GM19324 (cell line): Measurements from ENCODE around the gene PON1.

Experiments used
- ATAC-seq: cut with Tn5 transposase; IDR thresholded peaks from one replicate; pipeline ENCODE4 v1.9.1; 2021; ENCODE audit warnings: mild to moderate bottlenecking, moderate library complexity; ENCODE audit not compliant: unreplicated experiment, low FRiP score

Gene PON1

DNA sequence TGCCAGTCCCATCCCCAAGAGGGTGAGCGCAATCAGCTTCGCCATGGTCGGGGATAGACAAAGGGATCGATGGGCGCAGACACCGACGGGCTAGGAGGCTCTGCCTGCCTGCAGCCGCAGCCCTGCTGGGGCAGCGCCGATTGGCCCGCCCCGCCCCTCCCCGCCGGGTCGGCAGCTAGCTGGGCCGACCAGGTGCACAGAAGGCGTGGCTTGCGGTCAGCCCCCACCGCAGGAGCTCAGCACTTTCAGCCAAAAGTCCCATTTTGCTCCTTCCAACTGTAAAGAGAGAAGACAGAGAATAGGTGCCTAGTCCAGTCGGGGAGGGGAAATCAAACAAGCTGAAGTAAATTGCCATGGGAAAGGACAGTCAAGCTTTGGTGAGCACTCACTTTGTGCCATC is at the start of gene PON1:
Gene PON1, minus strand, starts transcription at position 102 of the 400 bp plus-strand sequence. Its CDS starts 57 bp downstream, at position 45.
- ATAC-seq, result peak; percentile 61

DNA sequence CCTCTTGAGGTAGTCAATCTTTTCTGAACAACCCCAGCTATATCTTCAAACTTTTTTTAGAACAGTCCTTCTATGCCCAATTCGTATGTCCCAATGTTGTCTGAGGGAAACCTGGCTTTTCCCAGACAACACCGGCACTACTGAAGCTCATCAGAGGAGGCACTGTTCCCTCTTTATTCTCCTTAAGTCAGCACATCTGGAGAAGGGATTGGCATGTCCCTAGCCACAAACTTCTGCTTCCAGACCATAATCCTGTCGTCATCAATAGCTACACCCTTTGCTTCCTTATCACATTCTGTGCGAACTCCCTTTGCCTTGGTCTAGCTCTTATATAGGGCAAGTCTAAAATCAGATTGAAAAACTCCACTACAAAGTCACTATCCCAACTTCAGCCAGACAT is 49.0 kb upstream of the PON1 start:
- ATAC-seq, result no peak

DNA sequence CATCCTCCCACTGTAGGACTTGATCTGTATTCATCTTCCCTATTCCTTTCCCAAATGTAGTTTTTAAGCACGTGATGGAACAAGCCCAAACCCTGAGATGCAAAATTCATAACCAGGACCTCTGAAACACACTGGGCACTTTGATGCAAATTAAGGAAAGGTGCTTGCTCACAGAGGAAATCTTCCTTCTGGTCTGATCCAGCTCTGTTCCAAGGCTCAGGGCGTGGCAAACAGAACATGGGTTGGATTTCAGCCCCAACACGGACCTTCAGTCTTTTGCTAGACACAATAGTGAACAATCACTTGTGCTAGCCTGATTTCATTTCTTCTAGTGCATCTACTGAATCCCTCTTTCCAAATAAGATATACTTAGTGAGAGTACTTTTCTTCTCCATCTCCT is 43.9 kb upstream of the PON1 start:
- ATAC-seq, result no peak

DNA sequence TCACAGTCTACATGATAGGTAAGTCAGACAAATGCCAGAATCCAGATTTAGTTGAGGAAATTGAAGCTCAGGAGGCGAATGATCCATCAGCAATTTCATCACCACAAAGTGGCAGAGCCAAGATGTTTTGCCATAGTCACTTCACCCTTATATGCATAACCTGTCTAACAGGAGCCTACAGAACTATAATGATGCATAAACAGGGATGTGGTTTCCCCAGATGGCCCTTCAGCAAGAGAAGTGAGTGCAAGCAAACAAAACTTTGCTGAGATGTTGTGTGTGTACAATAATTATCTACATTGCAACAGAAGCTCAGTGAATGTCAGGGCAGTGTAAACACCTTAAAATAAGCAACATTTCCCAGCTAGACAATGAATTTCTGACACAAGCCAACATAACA is 43.3 kb upstream of the PON1 start:
- ATAC-seq, result no peak

DNA sequence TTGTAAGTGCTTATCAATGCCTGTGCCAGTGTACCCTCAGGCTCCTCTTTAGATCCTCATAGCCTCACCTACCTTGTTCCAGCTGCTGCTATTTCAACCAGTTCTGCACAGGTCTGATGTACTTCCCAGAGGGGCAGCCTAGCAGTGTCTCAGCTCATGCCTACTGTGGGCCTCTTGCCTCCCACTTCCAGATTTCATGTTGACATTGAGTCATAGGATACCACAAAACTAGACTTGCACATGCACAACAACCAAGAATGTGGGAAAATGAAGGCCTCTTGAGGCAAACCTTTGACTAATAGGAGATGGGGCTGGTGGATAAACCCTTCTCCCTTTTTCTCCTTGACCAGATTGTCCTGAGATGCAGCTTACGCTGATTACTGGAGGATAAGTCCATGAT is 40.8 kb upstream of the PON1 start:
- no peak for ATAC-seq

DNA sequence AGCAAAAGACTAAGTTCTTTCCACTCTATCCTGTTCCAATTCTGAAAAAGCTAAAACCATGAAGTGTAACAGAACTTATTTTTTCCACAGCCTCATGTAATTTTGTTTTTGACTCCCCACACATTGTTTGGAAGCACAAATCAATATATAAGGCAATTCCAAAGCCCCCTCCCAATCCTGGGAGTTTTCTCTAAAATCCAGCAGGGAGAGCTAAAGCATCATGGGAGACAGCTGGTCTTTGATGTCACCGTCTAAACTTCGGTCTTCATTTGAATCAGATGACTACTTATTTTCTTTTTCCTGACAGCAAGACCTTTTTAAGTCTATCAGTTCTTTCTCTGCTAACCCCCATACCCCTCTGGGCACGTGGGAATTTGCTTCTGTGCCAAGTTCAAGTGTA is 33.3 kb upstream of the PON1 start:
- no peak for ATAC-seq

DNA sequence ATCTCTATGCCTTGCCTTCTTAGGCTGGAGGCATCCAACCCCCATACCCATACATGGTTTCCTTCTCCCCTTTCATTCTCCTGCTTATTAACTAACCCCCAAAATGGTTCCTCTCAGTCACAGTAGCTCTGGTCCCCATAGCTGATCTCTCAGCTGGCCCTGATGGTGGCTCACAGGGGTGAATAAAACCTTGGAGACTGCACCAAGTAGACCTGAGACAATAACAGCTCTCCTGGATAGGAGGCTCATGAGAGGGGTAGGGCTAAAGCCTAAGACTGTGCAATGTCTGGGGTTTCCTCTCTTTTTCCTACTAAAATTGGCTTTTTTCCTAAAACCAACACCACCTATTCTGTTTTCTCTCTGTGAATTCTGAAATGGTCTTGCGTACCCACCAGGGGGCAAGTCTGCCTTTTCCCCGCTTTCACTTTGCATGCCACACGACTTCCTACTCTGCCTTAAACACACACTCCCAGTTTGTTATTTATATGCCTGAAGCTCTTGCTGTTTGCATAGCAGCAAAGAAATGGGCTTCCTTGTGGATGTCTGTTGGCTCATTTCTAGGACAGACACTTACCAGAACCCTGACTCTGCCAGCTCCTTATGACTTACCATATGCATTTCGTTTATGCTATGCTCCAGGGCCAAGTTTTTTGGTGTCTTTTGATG is 18.4 kb upstream of the PON1 start:
- ATAC-seq, result no peak

DNA sequence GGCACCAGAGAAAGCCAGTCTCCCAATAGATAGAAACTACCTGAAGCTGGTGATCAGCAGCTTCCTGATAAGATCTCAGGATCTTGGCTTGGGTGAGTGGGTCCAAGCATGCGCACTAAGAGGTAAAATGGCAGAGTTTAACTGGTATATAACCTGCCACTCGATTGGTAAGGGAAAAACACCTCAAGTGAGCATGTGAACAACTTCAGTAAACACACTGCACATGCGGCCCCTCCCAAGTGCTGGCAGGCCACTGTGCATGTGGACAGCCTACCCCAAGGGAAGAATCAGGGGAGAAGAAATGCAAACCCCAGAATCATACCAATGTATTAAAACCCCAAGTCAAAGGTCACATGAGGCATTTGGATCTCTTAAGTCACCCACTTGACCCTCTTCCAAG is 17.7 kb upstream of the PON1 start:
- ATAC-seq, result no peak

DNA sequence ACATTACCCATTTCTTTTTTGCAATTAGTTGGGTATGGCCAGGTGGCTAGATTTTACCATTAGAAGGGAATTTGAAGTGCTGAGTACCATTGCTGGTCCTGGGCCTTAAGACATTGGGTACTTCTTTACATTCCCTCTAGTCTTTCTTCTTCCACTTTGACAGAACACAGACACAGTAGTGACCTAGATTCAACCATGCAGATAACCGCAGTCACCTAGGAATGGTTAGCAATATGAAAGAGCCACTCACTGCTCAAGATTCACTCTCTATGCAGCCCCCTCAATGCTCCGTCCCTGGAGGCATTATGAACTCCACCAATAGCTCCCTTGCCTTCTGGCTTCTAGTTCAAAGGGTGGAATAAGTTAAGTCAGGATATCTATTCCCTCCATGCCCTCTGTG is 16.2 kb upstream of the PON1 start:
- no peak for ATAC-seq

DNA sequence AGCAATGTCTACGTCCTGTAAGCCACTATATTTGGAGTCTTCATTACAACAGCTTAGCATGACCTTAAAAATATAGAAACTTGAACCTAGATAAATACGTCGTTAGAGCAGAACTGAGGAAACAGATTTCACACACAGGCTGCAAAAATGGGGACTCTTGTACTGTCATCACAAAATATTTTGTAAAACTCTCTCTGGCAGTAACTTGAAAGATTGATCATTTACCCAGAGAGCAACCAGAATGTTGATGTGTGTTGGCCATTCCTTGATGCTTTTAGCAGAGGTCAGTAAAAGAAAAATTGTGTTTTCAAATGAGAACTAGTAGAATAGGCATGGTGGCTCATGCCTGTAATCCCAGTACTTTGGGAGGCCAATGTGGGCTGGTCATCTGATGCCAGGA is 14.5 kb upstream of the PON1 start:
- no peak for ATAC-seq

DNA sequence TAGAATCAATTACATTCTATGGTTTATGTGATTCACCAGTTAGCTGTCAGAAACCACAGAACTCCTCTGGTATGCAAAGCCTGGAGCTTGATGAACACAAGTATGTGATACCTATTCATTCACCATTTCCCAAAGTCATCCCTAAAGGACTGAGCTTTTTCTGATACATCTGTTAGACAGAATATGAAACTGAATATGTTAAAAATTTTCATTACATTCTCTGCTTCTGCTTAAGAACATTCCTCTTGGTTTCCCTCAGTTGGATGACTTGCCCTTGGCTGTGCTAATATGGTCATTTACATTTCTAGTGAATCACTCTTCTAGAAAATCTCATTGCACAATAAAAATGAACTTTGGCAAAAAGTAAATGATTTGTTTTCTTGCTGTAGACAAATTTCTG is 10.8 kb upstream of the PON1 start:
- no peak for ATAC-seq

DNA sequence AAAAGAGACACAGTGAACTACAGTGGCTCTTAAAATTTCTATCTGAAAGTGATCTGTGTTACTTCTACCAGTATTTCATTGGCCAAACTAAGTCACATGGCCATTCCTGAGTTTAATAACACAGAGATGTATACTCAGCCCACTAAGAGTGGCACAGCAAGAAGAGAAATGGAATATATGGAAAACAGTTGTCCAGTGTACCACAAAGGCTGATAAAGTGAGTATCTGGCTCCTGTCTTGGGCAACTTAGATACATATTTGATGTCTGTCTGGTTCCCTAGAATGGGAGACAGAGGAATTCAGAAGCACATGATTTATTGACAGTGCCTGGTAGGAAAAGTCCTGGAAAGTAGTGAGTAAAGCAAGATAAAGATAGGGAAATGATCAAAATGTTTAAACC is 10.1 kb upstream of the PON1 start:
- ATAC-seq, result no peak

DNA sequence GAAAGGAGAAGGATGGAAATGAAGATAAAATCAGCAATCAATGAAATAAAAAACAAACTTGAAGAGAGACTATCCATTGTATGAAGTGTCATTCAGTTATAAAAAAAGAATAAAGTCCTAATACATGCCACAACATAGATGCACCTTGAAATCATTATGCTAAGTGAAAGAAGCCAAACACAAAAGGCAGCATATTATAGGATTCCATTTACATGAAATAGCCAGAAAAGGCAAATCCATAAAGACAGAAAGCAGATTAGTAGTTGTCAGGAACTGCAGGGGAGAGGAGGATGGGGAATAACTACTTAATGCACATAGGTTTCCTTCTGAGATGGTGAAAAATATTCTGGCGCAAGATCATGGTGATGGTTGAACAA is 6.6 kb upstream of the PON1 start:
- peak; percentile 34 for ATAC-seq

DNA sequence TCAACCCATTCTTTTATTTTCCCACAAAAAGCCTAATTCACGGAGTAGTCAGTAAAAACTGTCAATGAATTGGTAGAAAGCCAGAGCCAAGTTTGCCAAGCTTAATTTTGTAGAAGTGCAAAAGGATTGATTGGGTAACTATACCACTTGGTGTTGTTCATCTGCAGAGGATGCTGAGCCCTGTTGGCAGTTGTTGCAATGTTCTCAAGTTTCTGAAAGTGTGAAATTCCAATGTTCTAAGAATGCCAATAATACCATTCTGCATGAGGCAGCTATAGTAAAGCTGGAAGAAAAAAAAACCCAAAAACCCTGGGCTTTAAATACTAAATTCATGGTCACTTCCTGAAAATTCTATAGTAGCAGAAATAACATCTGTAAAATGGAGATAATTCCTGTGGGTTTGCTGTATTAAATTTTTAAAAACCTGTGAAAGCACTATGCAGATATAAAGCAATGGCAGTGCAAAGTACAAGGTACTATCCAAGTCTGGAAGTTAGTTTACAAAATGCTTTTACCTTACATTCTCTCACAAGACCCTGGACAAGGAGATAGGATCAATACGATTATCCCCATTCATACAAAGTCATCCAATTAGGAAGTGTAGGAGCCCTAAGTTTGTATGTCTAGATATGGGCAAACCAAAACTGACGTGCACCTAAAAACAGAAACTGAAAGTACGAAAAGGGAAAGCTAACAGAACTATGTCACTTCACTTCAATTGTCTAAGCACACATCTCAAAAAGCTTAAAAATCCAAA is 6.0 kb upstream of the PON1 start:
- peak; percentile 88 for ATAC-seq

DNA sequence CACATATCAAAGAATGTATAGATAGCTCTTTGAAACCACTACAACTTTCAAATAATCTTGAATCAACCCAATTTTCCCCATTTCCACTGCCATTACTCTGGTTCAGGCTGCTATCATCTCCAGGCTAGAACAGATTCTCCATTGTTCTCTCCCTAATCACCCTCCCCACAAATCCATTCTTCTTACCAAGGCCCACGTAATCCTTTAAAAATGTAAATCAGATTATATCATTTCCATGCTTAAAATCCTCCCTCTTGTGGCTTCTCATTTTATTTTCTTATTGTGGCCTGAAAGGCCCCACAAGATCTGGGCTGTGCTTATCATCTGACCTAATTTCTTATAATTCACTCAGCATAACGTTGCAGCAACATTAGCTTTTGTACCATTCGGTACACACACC is 3.0 kb upstream of the PON1 start:
- ATAC-seq, result no peak

DNA sequence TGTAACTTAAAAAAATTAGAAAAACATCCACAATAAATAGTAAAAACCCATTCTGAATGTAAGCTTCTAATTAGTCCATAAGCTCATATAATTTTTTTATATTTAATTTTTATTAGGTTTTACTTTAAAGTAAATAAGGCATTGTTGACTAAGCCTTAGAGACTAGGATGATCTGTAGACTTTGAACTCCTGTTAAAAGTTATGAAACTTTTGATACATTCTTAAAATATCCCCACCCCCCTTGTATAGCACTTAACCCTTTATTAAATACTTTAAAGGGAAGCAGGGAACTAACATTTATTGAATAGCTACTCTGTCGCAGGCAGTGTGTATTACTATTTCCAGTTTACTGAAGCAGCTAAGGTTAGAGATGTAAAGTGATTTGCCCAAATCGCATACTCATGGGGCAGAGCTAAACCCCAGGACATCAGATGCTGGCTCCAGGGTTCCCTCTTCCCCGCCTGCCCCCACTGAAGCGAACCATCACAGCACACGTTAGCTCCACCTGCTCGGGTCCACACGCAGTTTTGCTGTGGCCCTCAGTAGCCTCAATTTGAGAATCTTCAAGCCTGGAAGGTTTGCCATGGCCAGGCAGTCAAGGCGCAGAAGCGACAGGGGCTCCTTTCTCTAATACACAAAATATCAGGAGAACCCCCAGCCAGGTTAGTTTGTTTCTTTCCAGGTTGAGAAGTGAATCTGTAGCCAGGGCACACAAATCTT is 762 bp downstream of the PON1 start:
- no peak for ATAC-seq

DNA sequence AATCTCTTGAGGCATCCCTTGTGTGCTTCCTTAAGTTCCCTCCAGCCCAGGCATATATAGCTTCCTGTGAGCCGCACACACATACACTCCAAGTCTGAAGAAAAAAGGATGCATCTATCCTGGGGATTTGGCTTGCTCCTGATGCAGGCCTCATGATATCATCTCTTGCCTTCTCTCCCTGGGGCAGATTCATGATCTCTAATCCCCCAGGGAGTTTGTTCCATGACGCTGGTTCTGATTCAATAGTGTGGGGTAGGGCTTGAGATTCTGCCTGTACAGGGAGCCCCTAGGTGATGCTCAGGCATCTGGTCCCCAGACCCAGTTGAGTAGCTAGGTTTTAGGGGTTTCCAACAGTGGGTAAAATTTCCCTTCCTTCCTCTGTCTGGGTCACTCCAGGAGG is 1.5 kb downstream of the PON1 start:
- ATAC-seq, result no peak

DNA sequence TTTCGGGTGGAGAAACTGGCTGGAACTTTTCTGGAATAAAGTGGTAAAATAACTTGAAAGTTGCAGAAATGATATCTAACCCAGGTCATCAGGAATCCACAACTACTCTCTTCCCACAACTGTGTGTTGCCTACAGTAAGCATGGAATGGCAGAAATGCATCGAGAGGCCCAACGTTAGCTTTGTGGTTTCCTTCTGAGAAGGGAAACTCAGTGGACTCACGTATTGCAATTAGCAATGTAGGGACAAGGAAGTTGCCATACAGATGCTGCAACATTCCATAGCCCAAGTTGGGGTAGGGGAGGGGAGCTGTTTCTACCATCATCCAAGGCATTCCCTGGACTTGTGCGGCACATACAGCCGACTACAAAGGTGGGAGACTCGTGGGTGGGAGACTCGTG is 1.9 kb downstream of the PON1 start:
- no peak for ATAC-seq

DNA sequence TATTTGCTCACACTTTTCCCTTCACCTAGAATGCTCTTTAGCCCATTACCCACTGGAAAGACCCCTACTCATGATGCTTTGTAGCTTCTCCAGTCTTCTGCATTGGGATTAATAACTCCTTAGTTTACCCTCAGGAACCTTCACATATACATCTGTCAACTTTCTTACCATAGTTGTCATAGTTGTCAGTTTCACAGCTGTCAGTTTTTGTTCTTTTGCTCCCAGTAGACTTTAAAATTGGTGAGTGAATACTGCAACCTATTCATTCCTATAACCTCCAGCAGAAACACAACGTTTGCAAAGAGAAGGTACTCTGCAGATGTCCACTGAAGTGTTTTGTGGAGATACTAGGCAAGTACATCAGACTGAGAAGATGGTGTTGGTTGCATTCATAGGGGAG is 2.6 kb downstream of the PON1 start:
- no peak for ATAC-seq

DNA sequence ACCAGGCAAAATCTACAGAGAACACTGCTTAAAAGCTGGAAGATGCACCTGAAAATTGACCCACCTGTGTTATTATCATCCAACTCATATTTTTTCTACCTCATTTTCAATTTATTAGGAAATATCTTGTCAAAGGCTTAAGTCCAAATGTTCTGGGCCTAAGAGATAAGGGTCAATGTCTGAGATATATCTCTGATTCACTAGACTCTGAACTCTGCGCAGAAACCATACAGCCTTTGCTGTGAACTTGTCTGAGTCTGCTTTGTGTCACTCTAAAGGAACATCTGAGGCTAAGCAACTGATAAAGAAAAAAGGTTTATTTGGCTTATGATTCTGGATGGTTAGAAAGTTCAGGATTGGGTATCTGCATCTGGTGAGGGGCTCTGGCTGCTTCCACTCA is 3.7 kb downstream of the PON1 start:
- no peak for ATAC-seq

DNA sequence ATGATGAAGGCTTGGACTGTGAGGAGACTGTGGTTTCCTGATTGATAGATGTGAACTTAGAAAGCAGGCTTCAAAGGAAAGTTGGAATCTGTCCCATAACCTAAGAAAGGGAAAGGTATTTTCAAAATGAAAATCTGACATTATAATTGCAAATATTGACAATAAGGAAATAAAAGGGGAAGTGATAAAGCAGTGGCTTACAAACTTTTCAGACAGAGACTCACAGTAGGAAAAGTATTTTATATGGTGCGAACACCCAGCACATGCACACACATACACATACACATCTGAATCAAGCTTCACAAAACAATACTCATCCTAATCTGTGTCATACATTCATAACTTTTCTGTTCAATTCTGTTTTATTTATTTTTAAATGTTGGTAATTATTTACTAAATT is 4.8 kb downstream of the PON1 start:
- ATAC-seq, result no peak
